Measurements from ENCODE around the gene SLC47A2.

The SLC47A2 gene

DNA sequence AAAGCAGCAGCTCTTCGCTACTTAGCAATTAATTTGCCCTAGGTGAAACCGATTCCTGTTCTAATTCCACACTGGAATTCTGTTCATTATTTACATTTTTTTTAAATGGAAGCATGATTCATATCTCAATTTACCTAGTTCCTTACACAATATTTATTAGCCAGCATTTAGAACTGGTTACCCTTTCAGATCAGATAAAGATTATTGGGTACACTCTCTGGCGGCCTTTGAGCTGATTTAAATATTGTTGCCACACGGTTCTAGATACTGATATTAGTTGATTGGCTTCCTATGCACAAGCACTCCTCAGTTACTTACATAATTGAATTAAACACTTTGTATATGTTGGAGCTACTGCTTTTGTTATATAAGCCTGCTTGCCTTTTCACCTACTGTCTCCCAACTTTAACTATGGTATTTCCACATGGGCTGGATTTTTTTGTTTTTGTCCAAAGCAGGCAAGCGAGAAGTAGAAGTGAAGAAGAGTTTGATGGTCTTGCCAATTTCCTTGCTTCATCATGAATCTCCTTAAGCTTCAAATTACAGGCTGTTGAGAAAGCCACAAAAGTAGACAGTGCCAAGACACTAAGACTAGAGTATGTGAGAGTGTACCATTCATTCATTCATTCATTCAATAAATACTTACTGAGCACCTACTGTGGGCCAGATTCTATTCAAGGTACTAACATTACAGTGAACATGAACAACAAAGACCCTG is 71.7 kb downstream of the SLC47A2 start:
- no peak for DNase-seq

DNA sequence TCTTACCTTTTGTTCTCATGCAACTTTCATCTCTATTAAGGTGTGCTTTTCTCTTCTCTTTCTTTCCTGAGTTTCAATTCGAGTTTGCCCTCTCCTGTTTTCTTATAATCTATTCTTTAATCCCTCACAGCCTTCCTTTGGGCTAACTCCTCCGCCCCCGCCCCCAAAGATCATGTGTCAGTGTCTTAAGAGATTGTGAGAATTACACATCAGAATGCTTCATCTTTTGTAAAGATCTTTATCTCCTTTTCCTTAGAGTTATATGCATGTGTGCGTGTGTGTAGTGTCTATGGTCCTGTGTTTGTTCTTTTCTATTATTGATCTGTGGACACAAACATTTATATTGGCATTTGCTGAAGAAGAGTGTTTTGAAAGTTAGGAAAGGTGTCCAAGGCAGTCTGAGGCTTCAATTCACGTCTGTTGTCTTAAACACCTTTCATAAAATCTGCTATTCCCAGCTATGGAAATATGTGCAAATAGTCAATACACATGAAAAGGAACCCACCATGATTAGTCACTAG is 74.0 kb downstream of the SLC47A2 start:
- no peak for DNase-seq

DNA sequence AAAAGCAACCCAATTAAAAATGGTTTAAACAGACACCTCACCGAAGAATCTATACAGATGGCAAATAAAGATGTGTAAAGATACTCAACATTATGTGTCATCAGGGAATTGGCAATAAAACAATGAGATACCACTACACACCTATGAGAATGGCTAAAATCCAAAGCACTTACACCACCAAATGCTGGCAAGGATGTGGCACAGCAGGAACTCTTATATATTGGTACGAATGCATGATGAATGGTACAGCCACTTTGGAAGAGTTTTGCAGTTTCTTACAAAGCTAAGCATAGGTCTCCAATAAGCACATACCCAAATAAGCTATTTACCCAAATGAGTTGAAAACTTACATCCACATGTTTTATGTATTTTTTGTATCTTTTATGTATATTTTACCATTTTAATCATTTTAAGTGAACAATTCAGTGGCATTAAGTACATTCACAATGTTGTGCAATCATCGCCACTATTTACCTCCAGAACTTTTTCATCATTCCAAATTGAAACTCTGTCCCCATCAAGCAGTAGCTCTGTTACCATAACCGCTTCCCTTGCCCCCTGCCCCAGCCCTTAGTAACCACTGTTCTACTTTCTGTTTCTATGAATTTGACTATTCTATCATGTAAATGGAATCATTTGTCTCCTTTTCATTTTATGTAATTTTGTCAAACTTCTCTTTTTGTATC is 74.6 kb downstream of the SLC47A2 start:
- no peak for DNase-seq

DNA sequence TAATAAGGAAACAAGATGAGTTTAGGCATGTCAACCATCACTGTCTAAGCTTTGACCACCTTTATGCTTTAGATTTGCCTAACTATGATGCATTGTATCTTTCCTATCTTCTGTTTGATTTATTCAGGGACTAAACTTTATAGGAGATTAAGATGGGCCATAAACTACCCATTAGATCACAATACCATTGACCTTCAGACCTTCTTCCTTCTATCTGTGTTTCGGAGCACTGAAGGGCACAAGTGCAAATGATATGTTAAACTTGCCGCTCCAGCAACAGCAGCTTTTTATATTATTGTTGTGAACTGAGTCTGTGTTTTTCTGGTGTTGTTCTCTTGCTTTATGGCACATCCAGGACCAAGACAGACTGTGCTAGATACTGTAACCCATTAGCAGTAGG is 84.5 kb downstream of the SLC47A2 start:
- DNase-seq, result no peak

DNA sequence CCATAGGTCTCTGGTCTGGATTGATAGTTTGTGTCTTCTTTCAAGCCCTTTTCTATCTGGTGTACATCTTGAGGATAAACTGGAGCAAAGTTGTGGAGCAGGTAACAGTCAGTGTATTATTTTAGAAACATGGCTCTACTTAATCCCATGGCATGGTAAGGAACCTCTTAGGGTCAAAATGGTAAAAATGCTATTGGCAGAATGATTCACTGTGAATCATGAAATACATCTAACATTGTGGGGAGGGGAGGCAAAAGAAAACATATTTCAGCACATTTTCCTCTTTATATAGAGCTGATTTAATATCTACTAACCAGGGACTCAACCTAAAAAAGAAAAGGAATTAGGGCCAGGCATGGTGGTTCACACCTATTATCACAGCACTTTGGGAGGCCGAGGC is 85.7 kb downstream of the SLC47A2 start:
- DNase-seq, result no peak

DNA sequence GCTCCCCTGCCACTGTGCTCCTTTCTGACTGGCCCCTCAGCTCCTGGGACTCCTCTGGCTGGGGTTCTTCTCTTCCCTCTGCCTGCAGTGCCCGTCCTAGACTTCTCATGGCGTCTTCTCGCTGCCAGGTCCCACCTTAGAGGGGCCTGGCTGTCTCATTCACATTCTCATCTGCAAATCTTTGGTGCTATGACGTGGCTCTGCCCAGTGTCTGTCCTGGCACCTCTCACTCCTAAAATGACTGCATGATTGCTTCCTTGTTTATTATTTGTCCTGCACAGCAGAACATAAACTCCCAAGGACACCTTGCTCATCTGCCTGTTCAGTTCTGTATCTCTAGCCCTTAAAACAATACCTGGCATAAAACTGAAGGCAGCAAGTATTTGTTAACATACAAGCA is 86.3 kb downstream of the SLC47A2 start:
- DNase-seq, result no peak

DNA sequence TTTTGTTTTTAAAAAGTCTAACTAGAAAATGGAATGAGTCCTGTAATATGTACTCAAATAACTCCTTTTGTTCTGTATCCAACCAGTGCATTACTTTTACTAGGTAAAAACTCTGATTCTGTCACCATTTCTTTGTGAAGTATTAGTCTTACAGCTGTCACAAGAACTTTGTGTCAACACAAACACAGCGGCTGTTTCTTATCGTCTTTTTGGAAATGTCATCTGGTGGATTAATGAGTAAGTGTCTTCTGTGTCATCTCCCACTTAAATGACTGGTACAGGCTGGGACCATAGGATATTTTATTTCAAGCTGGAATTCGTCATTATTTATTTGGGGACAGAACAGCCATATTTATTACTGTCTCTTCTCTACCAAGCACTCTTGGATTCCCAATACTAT is 86.9 kb downstream of the SLC47A2 start:
- DNase-seq, result no peak
